HepG2 (cell line): ENCODE results near the gene CD84. TPM values are rescaled to one million over a fixed set of nuclear protein-coding genes. Genes with fewer than 3 reads are reported as not detected.

Experiments
- ATAC-seq: fragments of 200-7000 bp; cut with Tn5 transposase; 3 replicates; pipeline ENCODE4 v1.9.1; 2020; ENCODE audit warnings: mild to moderate bottlenecking, moderate library complexity
- BruUV-seq: library from RNA; stranded (reverse); fragments of 400-500 nt; replicated peaks from 2 replicates; lab custom pipeline; 2021; lab: Mats Ljungman, UMichigan
- CTCF ChIA-PET: fragments of 300-600 bp; formaldehyde crosslinking; extraction: SDS; loops from one replicate; lab custom pipeline; 2021; ENCODE audit warnings: low total read pairs, inconsistent platforms, low intra/inter-chr PET ratio; lab: Yijun Ruan, JAX
- POLR2A ChIA-PET: fragments of 350-600 bp; sonication (Branson Sonifier 250); formaldehyde crosslinking; loops from one replicate; lab custom pipeline; 2020; ENCODE audit warnings: antibody characterized with exemption, inconsistent platforms; lab: Yijun Ruan, JAX
- DNase-seq: peaks from one replicate; pipeline ENCODE4 v3.0.0-alpha.2; 2015; ENCODE audit warnings: low spot score
- FAIRE-seq: peaks from 3 replicates; lab custom pipeline; 2011; peaks lifted over from hg19 to GRCh38; lab: Jason Lieb, UNC
- H2AFZ ChIP-seq: one replicate; pipeline ENCODE4 v1.6.1; 2011; ENCODE audit warnings: low read length, inconsistent platforms
- H3K27ac ChIP-seq: fragments of 300-600 bp; 3 replicates; pipeline ENCODE4 v1.8.0; 2011; ENCODE audit warnings: mixed run types, mild to moderate bottlenecking, mixed read lengths, low read length, inconsistent platforms; ENCODE audit not compliant: insufficient read depth; ENCODE audit errors: extremely low read length
- H3K27me3 ChIP-seq, 2 experiments: fragments of 200-600 bp in 1 of 2; 2 replicates in 1 of 2; 3 replicates in 1 of 2; pipeline versions ENCODE4 v1.6.0 to v1.8.0; 2011; ENCODE audit warnings: low read length in 2 of 2, mild to moderate bottlenecking in 2 of 2, moderate library complexity in 2 of 2, inconsistent platforms in 1 of 2; ENCODE audit not compliant: insufficient read depth in 2 of 2, control insufficient read depth in 1 of 2
- H3K36me3 ChIP-seq, 2 experiments: fragments of 200-600 bp in 1 of 2; replicated peaks in 1 of 2; 2 replicates in 1 of 2; 3 replicates in 1 of 2; pipeline versions ENCODE4 v1.5.1 to v1.8.0; 2011; ENCODE audit warnings: low read length in 2 of 2, inconsistent platforms in 1 of 2; ENCODE audit not compliant: insufficient read depth in 2 of 2, control insufficient read depth in 1 of 2
- H3K4me1 ChIP-seq: 2 replicates; pipeline ENCODE4 v1.5.1; 2012; ENCODE audit warnings: low read length, inconsistent platforms; ENCODE audit not compliant: insufficient read depth
- H3K4me2 ChIP-seq: 2 replicates; pipeline ENCODE4 v1.6.0; 2011; ENCODE audit warnings: low read depth, low read length, inconsistent platforms
- H3K4me3 ChIP-seq, 3 experiments: fragments of 200-600 bp in 1 of 3; sonication (generic), shearing (Covaris generic) in 1 of 3; replicated peaks in 1 of 3; 2 replicates each; pipeline ENCODE4 v1.5.1; 2011 to 2016; ENCODE audit warnings: low read length in 3 of 3, inconsistent platforms in 2 of 3, low read depth in 2 of 3, mild to moderate bottlenecking in 2 of 3, control low read depth in 1 of 3, mixed read lengths in 1 of 3; ENCODE audit not compliant: insufficient read depth in 1 of 3
- H3K79me2 ChIP-seq: one replicate; pipeline ENCODE4 v1.6.1; 2011; ENCODE audit warnings: low read length, inconsistent platforms; ENCODE audit not compliant: insufficient read depth
- H3K9ac ChIP-seq: 2 replicates; pipeline ENCODE4 v1.6.0; 2011; ENCODE audit warnings: mild to moderate bottlenecking, low read depth, low read length, inconsistent platforms; ENCODE audit not compliant: insufficient read depth
- H3K9me3 ChIP-seq: 2 replicates; pipeline ENCODE4 v1.5.1; 2012; ENCODE audit warnings: mild to moderate bottlenecking, low read length
- H4K20me1 ChIP-seq: 2 replicates; pipeline ENCODE4 v1.6.0; 2011; ENCODE audit warnings: inconsistent platforms, mild to moderate bottlenecking, low read length, moderate library complexity; ENCODE audit not compliant: insufficient read depth
- ATRX ChIP-seq: sonication (generic); formaldehyde crosslinking; IDR thresholded peaks from 2 replicates; pipeline ENCODE4 v1.4.0; 2020; ENCODE audit warnings: missing genetic modification reagents, borderline replicate concordance
- EED ChIP-seq: sonication (generic); formaldehyde crosslinking; IDR thresholded peaks from 2 replicates; pipeline ENCODE4 v1.5.0; 2020; ENCODE audit warnings: mild to moderate bottlenecking, missing genetic modification reagents
- ELF4 ChIP-seq: sonication (generic); formaldehyde crosslinking; IDR thresholded peaks from 2 replicates; pipeline ENCODE4 v1.5.0; 2020; ENCODE audit warnings: missing genetic modification reagents, mild to moderate bottlenecking, moderate library complexity, borderline replicate concordance
- GABPB1 ChIP-seq: IDR thresholded peaks from 2 replicates; pipeline ENCODE4 v1.6.1; 2016; ENCODE audit warnings: mild to moderate bottlenecking, missing genetic modification reagents, moderate library complexity, missing compliant biosample characterization
- KLF16 ChIP-seq, 2 experiments: sonication (generic) in 1 of 2; formaldehyde crosslinking in 1 of 2; IDR thresholded peaks; 2 replicates each; pipeline versions ENCODE4 v1.6.1 to v1.8.0; 2016 to 2023; ENCODE audit warnings: missing genetic modification reagents in 2 of 2, missing compliant biosample characterization in 1 of 2
- NR2F1 ChIP-seq, 2 experiments: fragments of 450-650 bp in 1 of 2; formaldehyde crosslinking in 1 of 2; IDR thresholded peaks; 2 replicates each; pipeline versions ENCODE4 v1.5.0 to v1.6.1; 2016 to 2020; ENCODE audit warnings: mild to moderate bottlenecking in 1 of 2, missing compliant biosample characterization in 1 of 2, missing genetic modification reagents in 1 of 2, moderate library complexity in 1 of 2
- TBL1XR1 ChIP-seq: fragments of 150-350 bp; IDR thresholded peaks from 2 replicates; pipeline ENCODE4 v1.6.1; 2014; ENCODE audit warnings: borderline replicate concordance, low read length; ENCODE audit not compliant: partially characterized antibody
- ZFP41 ChIP-seq: sonication (generic); formaldehyde crosslinking; IDR thresholded peaks from 2 replicates; pipeline ENCODE4 v1.4.0; 2020; ENCODE audit warnings: mild to moderate bottlenecking, missing genetic modification reagents, borderline replicate concordance
- ZFY ChIP-seq: sonication (generic); formaldehyde crosslinking; IDR thresholded peaks from 2 replicates; pipeline ENCODE4 v1.4.0; 2020; ENCODE audit warnings: missing genetic modification reagents
- ZNF12 ChIP-seq: sonication (generic); formaldehyde crosslinking; IDR thresholded peaks from 2 replicates; pipeline ENCODE4 v1.5.0; 2020; ENCODE audit warnings: missing genetic modification reagents
- ZNF205 ChIP-seq: IDR thresholded peaks from 2 replicates; pipeline ENCODE4 v1.6.1; 2018; ENCODE audit warnings: missing biosample characterization, missing genetic modification reagents
- ZNF318 ChIP-seq: sonication (generic); formaldehyde crosslinking; IDR thresholded peaks from 2 replicates; pipeline ENCODE4 v1.4.0; 2020; ENCODE audit warnings: mild to moderate bottlenecking, missing genetic modification reagents
- ZNF737 ChIP-seq: sonication (generic); formaldehyde crosslinking; IDR thresholded peaks from 2 replicates; pipeline ENCODE4 v1.5.0; 2020; ENCODE audit warnings: missing genetic modification reagents, mild to moderate bottlenecking, borderline replicate concordance
- WGBS: methylation state at CpG from one replicate; pipeline ENCODE4 v1.1.6; 2017; ENCODE audit warnings: low lambda C conversion rate; 5-methylcytosine and 5-hydroxymethylcytosine counted together
- in situ Hi-C: cut with HindIII; loops from 2 replicates; pipeline ENCODE4 v1.10.0; 2017; ENCODE audit warnings: low pct_unique_long_range_greater_than_20kb; ENCODE audit not compliant: extremely low pct_ligation_motif_present
- intact Hi-C: fragments of 100-400 bp; cut with micrococcal nuclease; formaldehyde crosslinking; loops from one replicate; pipeline ENCODE4 v1.10.0; 2022; ENCODE audit not compliant: unreplicated experiment
- polyA plus RNA-seq, 8 experiments: library from polyadenylated mRNA; depleted of rRNA in 3 of 8; stranded (reverse) in 7 of 8; unstranded in 1 of 8; fragments of >200 nt; fragmentation: Illumina TruSeq in 4 of 8; extraction: Trizol in 4 of 8; gene quantifications; 2 replicates each; pipeline versions ENCODE4 v1.2.1 to v1.2.3, GENCODE V29; 2011 to 2016; ENCODE audit warnings: low read depth in 4 of 8, missing spikeins in 1 of 8, mixed read lengths in 1 of 8; ENCODE audit not compliant: insufficient read depth in 1 of 8
- total RNA-seq, 5 experiments: library from RNA; depleted of rRNA; stranded (reverse); fragments of >200 nt; fragmentation: Illumina TruSeq; extraction: Trizol; gene quantifications; 2 replicates each; pipeline ENCODE4 v1.2.3, GENCODE V29; 2016; ENCODE audit warnings: low read depth in 1 of 5

The CD84 gene
- total and polyA plus RNA-seq, 2 of the 13 experiments (the other 11 are each of a cell fraction or from before 2014, with no cell fraction given): not detected

- no peak overlapping the region for H3K9ac ChIP-seq
- H3K4me1 ChIP-seq: no peaks in the 10 kb centered on the region
- H3K79me2 ChIP-seq: no peaks in the 10 kb centered on the region
- no peak overlapping the region for H3K27ac ChIP-seq
- DNase-seq (no peak), ATAC-seq (no peak), FAIRE-seq (no peak)
- H3K27me3 ChIP-seq: peaks cover 0 to 9% of the 10 kb centered on the region in 2 experiments; a peak in 2 of 5 replicates
- ChIA-PET POLR2A (no interaction called here), CTCF (no interaction called here)
- H3K9me3 ChIP-seq: no peaks in the 10 kb centered on the region; the same call in 1 of the 2 replicates
- no peak overlapping the region for H2AFZ ChIP-seq
- no peaks in the 10 kb centered on the region for H3K36me3 ChIP-seq
- no peaks in the 10 kb centered on the region for H4K20me1 ChIP-seq
- intact Hi-C loops: no loop called here
- H3K4me3 ChIP-seq: no peak overlapping the region
- 11% methylated on average over 2 of the region's 2 CpGs for WGBS
- no TSS peak for BruUV-seq
- H3K4me2 ChIP-seq: no peak overlapping the region
- in situ Hi-C loops: no loop called here
- TF ChIP-seq ELF4 (CRISPR knock-in tag) (no peak), ZNF205 (CRISPR knock-in tag) (no peak), NR2F1 (CRISPR knock-in tag; IDR thresholded peaks at IDR 0.05) (no peak), GABPB1 (CRISPR knock-in tag) (no peak), KLF16 (CRISPR knock-in tag; IDR thresholded peaks at IDR 0.05) (no peak), ZFY (CRISPR knock-in tag) (no peak), ZNF318 (CRISPR knock-in tag) (no peak), ZNF12 (CRISPR knock-in tag) (no peak), EED (no peak), ATRX (CRISPR knock-in tag) (no peak), ZNF737 (CRISPR knock-in tag) (no peak), ZFP41 (CRISPR knock-in tag) (no peak), TBL1XR1 (no peak)
These were observed 36.4 kb upstream of the CD84 start for GRCh38 chr1:160615660-160616059.
